GM18868 (cell line): Measurements from ENCODE around the gene ZNF521.

Experiments
- ATAC-seq: cut with Tn5 transposase; IDR thresholded peaks from one replicate; pipeline ENCODE4 v1.9.1; 2021; ENCODE audit warnings: mild to moderate bottlenecking, moderate library complexity; ENCODE audit not compliant: unreplicated experiment

ZNF521 gene

DNA sequence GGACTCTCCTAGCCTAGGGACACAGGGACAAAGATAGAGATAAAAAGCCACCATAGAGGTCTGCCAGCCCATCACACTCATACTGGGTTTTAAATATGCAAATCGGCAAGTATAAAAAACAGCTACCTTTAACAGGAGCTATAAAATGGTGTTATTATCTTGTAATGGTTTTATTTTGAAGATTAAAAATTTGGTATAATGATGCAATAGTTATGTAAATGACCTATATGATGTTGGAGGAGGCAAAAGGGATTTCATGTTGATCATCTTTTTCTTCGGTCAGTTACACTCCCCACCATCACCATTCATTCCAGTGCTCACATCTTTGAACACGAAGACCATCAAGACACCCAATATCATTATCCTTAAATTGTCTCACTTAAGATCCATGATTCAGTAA lies 11.2 kb downstream of the ZNF521 start:
- ATAC-seq: no peak

DNA sequence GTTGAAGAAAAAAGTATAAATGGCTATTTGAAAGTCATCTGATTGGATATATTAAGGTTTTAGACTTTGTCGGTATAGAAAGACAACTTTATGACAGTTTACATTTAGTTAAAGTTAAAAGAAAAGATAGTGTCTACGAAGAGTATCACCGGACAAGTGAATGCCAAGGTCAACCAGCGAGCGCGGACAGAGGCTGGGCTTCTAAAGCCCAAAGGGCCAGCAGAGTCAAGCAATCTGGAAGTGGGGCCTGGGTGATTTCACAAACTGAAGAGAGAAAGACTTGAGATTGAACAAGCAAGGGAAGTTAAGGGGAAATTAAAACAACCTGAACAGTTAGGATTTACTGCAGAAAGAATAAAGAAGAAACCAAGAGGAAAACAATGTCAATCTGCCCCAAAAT lies 16.3 kb downstream of the ZNF521 start:
- no peak for ATAC-seq

GRCh38 chr18:25335062-25335461 lies 16.9 kb downstream of the ZNF521 start:
- ATAC-seq: no peak

DNA sequence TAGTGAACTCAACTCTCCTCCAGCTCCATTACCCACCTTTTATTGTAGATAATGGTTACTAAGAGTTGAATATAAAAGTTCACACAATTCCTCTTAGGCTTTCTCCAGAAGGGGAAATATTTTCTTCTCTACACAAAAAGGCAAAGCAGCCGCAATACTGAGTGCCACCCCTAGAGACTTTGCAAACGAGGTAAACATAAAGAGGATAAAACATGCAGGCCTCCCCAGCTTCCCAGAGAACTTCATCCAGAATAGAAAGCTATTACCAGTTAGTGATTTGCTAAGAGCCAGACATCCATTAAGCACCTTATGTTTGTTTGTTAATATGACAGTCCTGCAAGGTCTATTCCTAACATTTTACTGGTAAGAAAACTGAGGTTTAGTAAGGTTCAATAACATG lies 17.4 kb downstream of the ZNF521 start:
- ATAC-seq: no peak

DNA sequence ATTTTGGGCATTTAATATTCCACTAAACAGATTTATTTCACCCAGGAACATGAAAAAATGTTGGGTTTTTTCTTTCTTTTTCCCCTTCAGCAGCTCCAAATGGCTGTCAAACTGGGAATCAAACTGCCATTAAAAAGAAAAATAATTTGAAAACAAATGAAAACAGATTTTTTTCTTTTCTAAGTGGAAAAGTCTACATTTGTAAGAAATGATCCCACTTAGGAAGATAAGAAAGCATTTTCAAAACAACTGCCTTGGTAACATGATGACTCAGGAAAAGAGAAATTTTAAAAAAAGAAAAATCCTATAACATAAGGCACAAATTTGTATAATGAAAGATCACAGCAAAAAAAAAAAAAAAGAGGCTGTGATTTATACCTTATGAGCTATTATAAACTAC lies 20.0 kb downstream of the ZNF521 start:
- ATAC-seq: no peak

GRCh38 chr18:25329783-25330182 lies 22.2 kb downstream of the ZNF521 start:
- ATAC-seq: no peak

- no peak for ATAC-seq
Observed at GRCh38 chr18:25327584-25327983, 24.4 kb downstream of the ZNF521 start.

DNA sequence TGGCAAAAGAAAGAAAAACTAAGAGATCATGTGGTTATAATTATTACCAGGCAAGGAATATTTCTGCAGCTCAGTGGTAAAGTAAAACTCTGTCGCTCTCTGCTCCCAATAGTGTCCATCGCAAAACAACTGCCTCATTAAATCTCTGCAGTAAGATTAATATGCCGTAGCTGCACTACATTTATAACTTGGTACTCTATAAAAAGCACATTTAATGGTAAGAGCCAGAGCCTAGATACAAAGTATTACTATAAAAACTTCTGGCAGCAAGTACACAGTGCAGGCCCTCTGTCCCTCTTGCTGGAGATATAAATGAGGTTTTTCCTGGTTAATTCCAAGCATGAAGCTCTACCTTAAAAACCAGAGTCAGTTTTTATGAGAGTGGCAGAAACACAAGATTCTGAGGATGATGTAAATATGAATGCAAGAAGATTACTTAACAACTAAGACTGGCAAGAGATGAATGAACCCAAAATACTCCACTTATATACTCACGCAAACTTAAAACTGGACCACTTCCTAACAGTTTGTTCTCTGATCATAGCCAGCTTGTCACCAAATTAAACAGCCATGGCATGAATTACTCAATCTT lies 25.5 kb downstream of the ZNF521 start:
- no peak for ATAC-seq

GRCh38 chr18:25322806-25323205 lies 29.2 kb downstream of the ZNF521 start:
- ATAC-seq: no peak

DNA sequence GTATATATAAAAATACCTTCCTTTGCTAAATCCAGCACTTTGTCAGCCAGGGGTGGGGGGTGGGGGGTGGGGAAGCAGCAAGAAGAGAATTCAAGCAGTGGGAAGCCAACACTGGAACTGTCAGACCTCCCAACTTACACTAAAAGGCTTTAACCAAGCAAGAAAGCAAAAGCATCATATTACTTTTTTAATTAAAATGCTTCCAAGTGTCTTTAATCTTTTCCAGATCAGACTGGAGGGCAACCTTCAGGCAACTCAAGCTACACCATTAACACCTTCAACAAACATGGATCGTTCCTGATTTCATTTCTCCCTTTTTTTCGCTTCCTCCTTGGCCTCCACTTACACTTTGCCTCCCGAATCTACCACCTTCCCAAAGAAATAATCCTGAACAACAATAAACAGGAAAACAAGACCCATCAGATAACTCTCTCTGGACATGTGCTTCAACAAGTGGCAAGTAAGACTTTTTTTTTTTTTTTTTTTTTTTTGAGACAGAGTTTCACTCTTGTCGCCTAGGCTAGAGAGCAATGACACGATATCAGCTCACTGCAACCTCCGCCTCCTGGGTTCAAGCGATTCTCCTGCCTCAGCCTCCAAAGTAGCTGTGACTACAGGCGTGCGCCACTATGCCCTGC lies 35.5 kb downstream of the ZNF521 start:
- ATAC-seq: no peak

DNA sequence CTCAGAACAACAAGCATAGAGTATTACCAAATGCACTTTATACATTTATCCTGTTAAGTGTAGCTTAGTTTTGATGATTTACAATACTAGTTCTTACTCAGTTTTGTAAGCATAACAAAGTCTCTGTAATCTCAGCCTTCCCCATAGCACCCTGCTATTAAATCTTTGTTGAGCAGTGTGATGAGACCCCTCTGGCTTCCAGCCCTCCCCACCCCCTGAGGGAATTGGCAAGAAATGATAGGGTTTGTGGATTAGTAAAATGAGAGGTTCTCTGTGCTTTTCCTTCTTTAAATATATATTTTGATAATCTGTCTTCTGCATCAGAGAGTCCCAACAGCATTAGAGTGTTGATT lies 37.2 kb downstream of the ZNF521 start:
- no peak for ATAC-seq

- ATAC-seq: no peak
Observed at GRCh38 chr18:25314151-25314837, 37.7 kb downstream of the ZNF521 start.

DNA sequence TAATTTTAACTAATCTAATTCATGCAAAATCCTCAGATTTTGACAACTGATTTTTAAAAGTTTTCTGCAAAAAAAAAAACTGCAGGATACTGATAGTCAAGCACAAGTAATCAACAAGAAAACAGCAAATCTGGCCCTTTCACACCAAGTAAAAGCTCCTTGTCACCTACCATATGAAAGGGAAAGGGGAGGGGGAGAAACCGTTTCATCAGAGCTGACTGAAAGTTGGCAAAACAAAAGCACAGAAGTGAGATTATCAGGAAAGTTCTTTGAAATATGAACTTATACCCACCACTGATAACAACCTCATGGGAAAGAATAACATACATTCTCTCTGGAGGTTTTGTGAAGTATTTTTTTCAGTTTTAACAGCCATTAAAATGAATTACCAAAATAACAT lies 38.7 kb downstream of the ZNF521 start:
- no peak for ATAC-seq

DNA sequence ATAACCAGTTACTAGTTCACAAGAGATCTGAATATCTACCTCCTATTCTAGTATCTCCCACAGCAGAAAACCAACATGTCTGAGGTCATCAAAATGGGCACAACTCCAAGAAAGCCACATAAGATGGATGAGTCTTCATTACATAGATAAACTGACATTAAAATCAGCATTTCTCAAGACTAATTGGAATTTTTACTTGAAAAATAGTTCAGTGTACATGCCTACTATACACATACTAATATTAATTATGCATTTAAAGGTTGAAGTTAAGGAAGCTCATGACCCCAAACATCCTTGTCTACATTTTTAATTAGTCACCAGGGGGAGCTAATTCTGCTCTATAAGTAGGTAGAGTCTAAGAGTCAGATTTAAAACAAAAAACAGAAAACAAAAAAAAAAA lies 41.9 kb downstream of the ZNF521 start:
- no peak for ATAC-seq

DNA sequence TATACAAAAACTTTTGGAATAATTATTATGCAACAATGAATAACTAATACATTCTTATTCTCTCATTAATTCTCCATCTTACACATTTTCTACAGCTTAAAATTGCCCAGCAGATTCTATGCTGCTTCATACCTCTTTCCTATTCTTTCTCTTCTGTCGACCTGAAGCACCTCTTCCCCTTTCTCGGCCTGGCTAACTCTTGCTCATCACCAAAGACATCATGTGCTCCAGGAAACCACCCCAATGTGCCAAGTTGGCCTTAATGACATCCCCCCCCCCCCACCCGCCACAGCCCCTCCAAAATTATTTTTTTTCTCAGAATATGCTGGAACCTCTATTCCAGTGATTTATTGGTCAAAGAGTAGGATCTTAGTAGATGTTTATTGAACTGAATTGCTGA lies 43.6 kb downstream of the ZNF521 start:
- no peak for ATAC-seq

DNA sequence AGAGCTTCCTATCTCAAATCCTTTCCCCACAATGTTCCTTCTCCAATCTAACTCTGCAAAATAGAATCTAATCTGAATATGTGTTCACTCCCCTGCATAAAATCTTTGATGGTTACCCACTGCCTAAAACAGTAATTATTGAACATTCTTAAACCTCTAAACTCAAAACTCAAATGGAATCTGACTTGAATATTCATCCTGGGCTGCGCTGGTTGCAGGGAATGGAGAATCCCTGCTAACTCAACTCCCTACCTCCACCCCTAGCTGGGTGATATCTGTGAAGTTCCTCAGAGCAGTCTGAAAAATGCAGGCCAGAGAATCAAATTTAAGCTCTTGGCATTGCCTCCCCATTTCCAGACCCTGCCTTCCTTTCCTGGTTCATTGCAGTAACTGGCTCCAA lies 44.8 kb downstream of the ZNF521 start:
- ATAC-seq: no peak

DNA sequence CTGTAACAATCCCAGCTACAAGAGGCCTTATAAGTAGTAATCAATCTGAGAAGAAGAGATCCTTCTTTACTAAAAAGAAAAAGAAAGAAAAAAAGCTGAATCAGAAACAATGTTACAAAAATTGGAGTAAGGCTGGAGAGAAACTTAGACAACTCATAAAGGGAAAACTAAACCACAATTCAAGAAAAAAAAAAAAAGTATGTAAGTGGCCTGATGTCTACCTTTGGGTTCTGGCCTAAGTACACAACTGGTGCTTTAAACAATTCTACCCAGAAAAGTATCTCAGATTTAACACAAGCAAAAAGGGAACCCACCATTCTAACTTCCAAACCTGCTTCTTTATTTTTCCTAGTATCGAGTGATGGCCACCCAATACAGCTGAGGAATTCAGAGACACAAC lies 45.3 kb downstream of the ZNF521 start:
- ATAC-seq: no peak

GRCh38 chr18:25305584-25305983 lies 46.4 kb downstream of the ZNF521 start:
- ATAC-seq: no peak

DNA sequence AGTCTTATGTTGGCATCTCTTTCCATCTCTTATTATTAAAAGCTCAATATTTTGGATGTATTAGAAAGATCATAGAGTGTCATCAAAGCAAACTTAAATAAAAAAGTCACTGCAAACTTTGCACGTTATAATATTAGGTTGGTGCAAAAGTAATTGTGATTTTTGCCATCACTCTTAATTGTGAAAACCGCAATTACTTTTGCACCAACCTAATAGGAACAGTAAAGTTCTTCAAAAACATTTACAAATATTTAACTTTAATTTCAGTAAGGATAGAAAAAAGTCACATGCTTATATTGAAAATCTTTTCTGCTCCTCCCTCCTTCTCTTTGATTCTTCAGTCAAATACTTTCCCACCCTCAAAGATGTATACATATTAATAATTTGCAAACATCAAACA lies 51.5 kb downstream of the ZNF521 start:
- no peak for ATAC-seq

GRCh38 chr18:25299426-25300300 lies 52.3 kb downstream of the ZNF521 start:
- no peak for ATAC-seq

- ATAC-seq: no peak
Observed at GRCh38 chr18:25298853-25299274, 53.1 kb downstream of the ZNF521 start.
